Hepatocyte (in vitro differentiated cells): ENCODE data around the gene APOL5. TPM values are rescaled to one million over a fixed set of nuclear protein-coding genes. Genes with fewer than 3 reads are reported as not detected.
"Not testable (repeated sequence)": the region's sequence is repeated elsewhere in the genome, so short reads cannot be mapped to it uniquely, and the experiment has no call there.

Experiments
- DNase-seq: peaks from one replicate; pipeline ENCODE4 v3.0.0-alpha.2; 2016; ENCODE audit warnings: low spot score
- H2AFZ ChIP-seq: fragments of 200-600 bp; sonication (generic); 2 replicates; pipeline ENCODE4 v1.6.0; 2016; ENCODE audit warnings: antibody characterized with exemption, mild to moderate bottlenecking
- H3K27ac ChIP-seq: fragments of 200-600 bp; sonication (generic); 2 replicates; pipeline ENCODE4 v1.5.1; 2016; ENCODE audit warnings: mild to moderate bottlenecking
- H3K27me3 ChIP-seq: fragments of 200-600 bp; sonication (generic); 2 replicates; pipeline ENCODE4 v1.6.1; 2016
- H3K36me3 ChIP-seq: fragments of 200-600 bp; sonication (generic); replicated peaks from 2 replicates; pipeline ENCODE4 v1.5.1; 2016; ENCODE audit warnings: low read depth; ENCODE audit not compliant: insufficient read depth
- H3K4me1 ChIP-seq: fragments of 200-600 bp; sonication (generic); 2 replicates; pipeline ENCODE4 v1.5.1; 2016; ENCODE audit warnings: mild to moderate bottlenecking, moderate library complexity; ENCODE audit not compliant: insufficient read depth
- H3K4me2 ChIP-seq: fragments of 200-600 bp; sonication (generic); 2 replicates; pipeline ENCODE4 v1.6.0; 2016
- H3K4me3 ChIP-seq: fragments of 200-600 bp; sonication (generic); 2 replicates; pipeline ENCODE4 v1.5.1; 2016; ENCODE audit warnings: mild to moderate bottlenecking
- H3K79me2 ChIP-seq: fragments of 200-600 bp; sonication (generic); 2 replicates; pipeline ENCODE4 v1.6.0; 2017; ENCODE audit warnings: mild to moderate bottlenecking
- H3K9me2 ChIP-seq: fragments of 200-600 bp; sonication (generic); replicated peaks from 2 replicates; pipeline ENCODE4 v1.6.0; 2017; ENCODE audit warnings: mild to moderate bottlenecking; ENCODE audit not compliant: insufficient read depth
- H3K9me3 ChIP-seq: fragments of 200-600 bp; sonication (generic); 2 replicates; pipeline ENCODE4 v1.5.1; 2016; ENCODE audit warnings: low read depth, mild to moderate bottlenecking
- H4K20me1 ChIP-seq: fragments of 200-600 bp; sonication (generic); 2 replicates; pipeline ENCODE4 v1.6.0; 2016; ENCODE audit warnings: mild to moderate bottlenecking; ENCODE audit not compliant: insufficient read depth, poor library complexity, severe bottlenecking
- EZH2 ChIP-seq: fragments of 200-600 bp; sonication (generic); IDR thresholded peaks from 2 replicates; pipeline ENCODE4 v1.6.1; 2016; ENCODE audit warnings: antibody characterized with exemption, mild to moderate bottlenecking, borderline replicate concordance
- EZH2phosphoT487 ChIP-seq: fragments of 200-600 bp; sonication (generic); IDR thresholded peaks from one replicate; pipeline ENCODE4 v1.6.1; 2018; ENCODE audit warnings: antibody characterized with exemption, mild to moderate bottlenecking, low read depth, moderate library complexity; ENCODE audit not compliant: unreplicated experiment, severe bottlenecking
- WGBS: methylation state at CpG from one replicate; pipeline ENCODE4 v1.1.6; 2016; ENCODE audit warnings: low lambda C conversion rate; ENCODE audit errors: missing lambda C conversion rate; 5-methylcytosine and 5-hydroxymethylcytosine counted together
- polyA plus RNA-seq: library from polyadenylated mRNA; unstranded; fragments of >200 nt; fragmentation: Nextera tagmentation; extraction: Ambion mirVana; gene quantifications from 2 replicates; pipeline ENCODE4 v1.2.1, GENCODE V29; 2016
- total RNA-seq: library from RNA; depleted of rRNA; stranded (reverse); fragments of >200 nt; gene quantifications from 2 replicates; pipeline ENCODE4 v1.2.3, GENCODE V29; 2014
- TF ChIP-seq, protein P1 (sequence below): fragments of 200-600 bp; sonication (generic); IDR thresholded peaks from 2 replicates; pipeline ENCODE4 v1.5.1; 2016; ENCODE audit warnings: antibody characterized with exemption, mild to moderate bottlenecking; ENCODE audit not compliant: poor library complexity

APOL5 gene, protein sequence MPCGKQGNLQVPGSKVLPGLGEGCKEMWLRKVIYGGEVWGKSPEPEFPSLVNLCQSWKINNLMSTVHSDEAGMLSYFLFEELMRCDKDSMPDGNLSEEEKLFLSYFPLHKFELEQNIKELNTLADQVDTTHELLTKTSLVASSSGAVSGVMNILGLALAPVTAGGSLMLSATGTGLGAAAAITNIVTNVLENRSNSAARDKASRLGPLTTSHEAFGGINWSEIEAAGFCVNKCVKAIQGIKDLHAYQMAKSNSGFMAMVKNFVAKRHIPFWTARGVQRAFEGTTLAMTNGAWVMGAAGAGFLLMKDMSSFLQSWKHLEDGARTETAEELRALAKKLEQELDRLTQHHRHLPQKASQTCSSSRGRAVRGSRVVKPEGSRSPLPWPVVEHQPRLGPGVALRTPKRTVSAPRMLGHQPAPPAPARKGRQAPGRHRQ
- total RNA-seq (not detected in 2 replicates), polyA plus RNA-seq (not detected in 2 replicates)

DNA sequence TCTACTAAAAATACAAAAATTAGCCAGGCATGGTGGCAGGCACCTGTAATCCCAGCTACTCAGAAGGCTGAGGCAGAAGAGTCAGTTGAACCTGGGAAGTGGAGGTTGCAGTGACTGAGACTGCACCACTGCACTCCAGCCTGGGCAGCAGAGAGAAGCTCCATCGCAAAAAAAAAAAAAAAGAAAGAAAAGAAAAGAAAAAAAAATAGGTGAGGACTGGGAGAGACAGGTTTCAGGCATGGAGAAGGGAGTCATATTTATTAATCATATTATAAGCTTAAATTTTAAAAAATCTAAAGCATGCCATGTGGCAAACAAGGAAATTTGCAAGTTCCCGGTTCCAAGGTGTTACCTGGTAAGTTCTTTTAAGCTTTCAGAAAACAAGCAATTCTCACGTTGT lies at the start of gene APOL5:
APOL5 (plus strand) TSS at position 301 of the 400 bp plus-strand sequence; CDS start at position 301, 0 bp downstream.
- H3K4me3 ChIP-seq: no peak within 1 kb of the TSS
- H4K20me1 ChIP-seq: no peaks in the 10 kb centered on the region
- H3K9me3 ChIP-seq: no peaks in the 10 kb centered on the region
- WGBS: 88% methylated on average over 2 of the region's 3 CpGs
- TF ChIP-seq EZH2: no peak
- TF ChIP-seq, protein P1, sequence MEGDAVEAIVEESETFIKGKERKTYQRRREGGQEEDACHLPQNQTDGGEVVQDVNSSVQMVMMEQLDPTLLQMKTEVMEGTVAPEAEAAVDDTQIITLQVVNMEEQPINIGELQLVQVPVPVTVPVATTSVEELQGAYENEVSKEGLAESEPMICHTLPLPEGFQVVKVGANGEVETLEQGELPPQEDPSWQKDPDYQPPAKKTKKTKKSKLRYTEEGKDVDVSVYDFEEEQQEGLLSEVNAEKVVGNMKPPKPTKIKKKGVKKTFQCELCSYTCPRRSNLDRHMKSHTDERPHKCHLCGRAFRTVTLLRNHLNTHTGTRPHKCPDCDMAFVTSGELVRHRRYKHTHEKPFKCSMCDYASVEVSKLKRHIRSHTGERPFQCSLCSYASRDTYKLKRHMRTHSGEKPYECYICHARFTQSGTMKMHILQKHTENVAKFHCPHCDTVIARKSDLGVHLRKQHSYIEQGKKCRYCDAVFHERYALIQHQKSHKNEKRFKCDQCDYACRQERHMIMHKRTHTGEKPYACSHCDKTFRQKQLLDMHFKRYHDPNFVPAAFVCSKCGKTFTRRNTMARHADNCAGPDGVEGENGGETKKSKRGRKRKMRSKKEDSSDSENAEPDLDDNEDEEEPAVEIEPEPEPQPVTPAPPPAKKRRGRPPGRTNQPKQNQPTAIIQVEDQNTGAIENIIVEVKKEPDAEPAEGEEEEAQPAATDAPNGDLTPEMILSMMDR: no peak
- TF ChIP-seq EZH2phosphoT487: no peak
- no peaks in the 10 kb centered on the region for H3K4me1 ChIP-seq
- H3K79me2 ChIP-seq: no peaks in the 10 kb centered on the region
- no peak within 1 kb of the TSS for H3K4me2 ChIP-seq
- no peak within 1 kb of the TSS for H3K27ac ChIP-seq
- no peaks in the 10 kb centered on the region for H3K9me2 ChIP-seq
- no peaks in the 10 kb centered on the region for H3K27me3 ChIP-seq
- no peak within 1 kb of the TSS for H2AFZ ChIP-seq
- no peaks in the 10 kb centered on the region for H3K36me3 ChIP-seq
- DNase-seq: no peak

DNA sequence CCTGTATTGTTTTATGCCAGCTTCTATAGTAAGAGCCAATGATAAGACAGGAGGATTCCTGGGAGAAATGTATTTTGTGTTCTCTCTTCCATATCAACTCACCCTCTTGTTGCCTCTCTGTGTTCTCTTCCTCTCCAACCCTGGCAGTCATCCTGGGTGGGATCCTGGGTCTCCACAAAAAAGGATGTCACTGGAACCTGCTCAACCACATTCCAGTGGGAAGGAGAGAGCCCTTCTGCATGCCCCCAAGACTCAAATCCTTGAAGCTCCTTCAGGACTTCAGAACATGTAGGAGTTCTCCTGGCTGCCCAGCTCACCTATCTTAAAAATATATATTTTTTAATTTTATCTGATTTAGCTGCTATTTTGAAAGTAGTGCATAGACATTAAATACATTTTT lies 43.3 kb upstream of the APOL5 start:
- DNase-seq: no peak
- H3K4me3 ChIP-seq: no peak overlapping the region
- H3K4me1 ChIP-seq: no peaks in the 10 kb centered on the region
- H3K4me2 ChIP-seq: no peak overlapping the region
- no peaks in the 10 kb centered on the region for H3K9me3 ChIP-seq
- no peaks in the 10 kb centered on the region for H3K79me2 ChIP-seq
- H3K27me3 ChIP-seq: no peaks in the 10 kb centered on the region
- TF ChIP-seq, protein P1: no peak
- TF ChIP-seq EZH2phosphoT487: no peak
- no peak overlapping the region for H2AFZ ChIP-seq
- H3K9me2 ChIP-seq: no peaks in the 10 kb centered on the region
- no peak overlapping the region for H3K27ac ChIP-seq
- H4K20me1 ChIP-seq: no peaks in the 10 kb centered on the region
- no peaks in the 10 kb centered on the region for H3K36me3 ChIP-seq

GRCh38 chr22:35676065-35676464 lies 41.6 kb upstream of the APOL5 start:
- not testable (repeated sequence) for H3K4me3 ChIP-seq, H3K36me3 ChIP-seq, H4K20me1 ChIP-seq, H3K27ac ChIP-seq, H3K4me2 ChIP-seq, H3K27me3 ChIP-seq, H3K9me2 ChIP-seq, DNase-seq, H2AFZ ChIP-seq, H3K9me3 ChIP-seq, H3K79me2 ChIP-seq, H3K4me1 ChIP-seq
- 39% methylated on average over 1 of the region's 1 CpG for WGBS

- H2AFZ ChIP-seq: no peak overlapping the region
- no peak overlapping the region for H3K4me3 ChIP-seq
- no peaks in the 10 kb centered on the region for H4K20me1 ChIP-seq
- TF ChIP-seq EZH2phosphoT487 (no peak), EZH2 (no peak)
- TF ChIP-seq, protein P1: no peak
- no peak for DNase-seq
- H3K36me3 ChIP-seq: no peaks in the 10 kb centered on the region
- H3K27me3 ChIP-seq: no peaks in the 10 kb centered on the region
- H3K9me3 ChIP-seq: no peaks in the 10 kb centered on the region
- no peaks in the 10 kb centered on the region for H3K79me2 ChIP-seq
- H3K27ac ChIP-seq: no peak overlapping the region
- WGBS: 74% methylated on average over 7 of the region's 7 CpGs
- no peaks in the 10 kb centered on the region for H3K4me1 ChIP-seq
- H3K4me2 ChIP-seq: no peak overlapping the region
- H3K9me2 ChIP-seq: no peaks in the 10 kb centered on the region
Measured at GRCh38 chr22:35677460-35678187, 40.0 kb upstream of the APOL5 start.
